ENCODE data around the gene DLGAP1.

The DLGAP1 gene

DNA sequence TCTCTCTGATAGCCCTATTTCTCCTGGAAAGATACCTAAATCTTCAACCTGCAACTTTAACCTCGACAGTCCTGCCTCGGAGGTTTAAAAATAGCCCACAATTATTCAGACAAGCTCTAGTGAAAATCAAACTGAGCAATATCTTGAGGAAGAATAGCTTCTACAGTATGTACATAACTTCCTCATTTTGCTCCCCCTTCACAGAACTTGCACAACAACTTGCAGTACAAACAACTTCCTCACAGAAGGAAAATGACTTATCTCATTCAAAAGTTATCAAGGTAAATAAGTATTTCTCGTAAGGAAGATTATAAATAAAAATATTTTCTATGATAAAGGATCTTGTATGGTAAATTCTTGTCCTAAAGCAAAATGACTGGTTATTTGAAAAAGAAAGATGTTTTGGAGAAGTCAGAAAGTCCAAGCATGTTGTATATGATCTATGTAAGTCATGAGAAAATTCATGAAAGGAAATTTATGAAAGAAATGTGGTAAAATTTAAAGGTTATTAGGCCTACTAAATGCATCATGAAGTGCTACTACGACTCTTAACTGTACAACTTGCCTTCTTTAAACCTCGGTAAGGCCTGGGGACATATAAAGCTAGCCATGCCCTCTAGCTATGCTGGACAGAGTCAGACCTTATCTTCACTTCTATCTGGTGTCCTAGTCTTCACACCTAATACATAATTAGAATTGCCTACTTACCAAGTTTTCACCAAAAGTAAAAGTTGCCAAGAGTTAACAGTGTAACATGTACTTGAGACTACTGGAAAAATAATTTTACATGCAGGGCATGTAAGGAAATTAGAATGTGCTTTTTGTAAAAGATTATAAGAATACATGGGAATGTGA lies 394.5 kb downstream of the DLGAP1 start:
- Histone ChIP-seq H3K36me3 (ENCODE audit: low read length) (no peaks in the 10 kb centered on the region), H3K79me2 (ENCODE audit: insufficient read depth, low read length) (no peaks in the 10 kb centered on the region), H3K4me3 (ENCODE audit: insufficient read depth, low read length, poor library complexity, severe bottlenecking) (no peak overlapping the region), H2AFZ (ENCODE audit: low read depth, low read length, severe bottlenecking) (no peak overlapping the region), H4K20me1 (ENCODE audit: low read depth, low read length) (no peaks in the 10 kb centered on the region), H3K27ac (ENCODE audit: low read depth, low read length) (no peak overlapping the region), H3K4me2 (ENCODE audit: low read depth, low read length, poor library complexity, severe bottlenecking) (no peak overlapping the region), H3K9ac (ENCODE audit: low read length) (no peak overlapping the region), H3F3A (ENCODE audit: insufficient read depth) (no peaks in the 10 kb centered on the region), H3K9me3 (ENCODE audit: insufficient read depth, low read length) (peaks cover 11% of the 10 kb centered on the region), H3K27me3 (ENCODE audit: low read length) (no peaks in the 10 kb centered on the region), H3K9me2 (replicated peaks; ENCODE audit: insufficient read depth, low read length) (no peaks in the 10 kb centered on the region)
- TF ChIP-seq CTCF (IDR thresholded peaks at IDR 0.05; ENCODE audit: insufficient read depth, low read length, poor library complexity, severe bottlenecking) (no peak), EZH2phosphoT487 (conservative IDR thresholded peaks at IDR 0.05; ENCODE audit: low read length) (no peak)

DNA sequence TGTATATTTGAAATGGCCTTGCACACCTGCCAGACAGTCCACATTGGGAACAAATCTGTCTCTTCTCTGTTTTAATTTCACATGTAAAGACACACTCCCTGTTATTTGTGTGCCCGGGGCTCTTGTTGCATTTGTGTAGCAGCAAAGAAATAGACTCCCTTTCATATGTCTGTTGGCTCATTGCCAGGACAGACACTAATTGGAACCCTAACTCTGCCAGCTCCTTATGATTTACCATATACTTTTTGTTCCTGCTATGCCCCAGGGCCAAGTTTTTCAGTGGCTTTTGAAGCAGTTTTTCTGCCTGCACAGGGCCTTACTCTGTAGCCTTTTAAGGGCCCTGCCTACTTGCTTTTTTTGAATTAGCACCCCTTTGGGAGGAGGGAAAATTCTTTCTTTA lies 396.9 kb downstream of the DLGAP1 start:
- H3K9ac ChIP-seq (ENCODE audit: low read length) = no peak overlapping the region
- H3K9me3 ChIP-seq (ENCODE audit: insufficient read depth, low read length) = peaks cover 11% of the 10 kb centered on the region
- no peak overlapping the region for H3K27ac ChIP-seq (ENCODE audit: low read depth, low read length)
- TF ChIP-seq EZH2phosphoT487 (conservative IDR thresholded peaks at IDR 0.05; ENCODE audit: low read length) = no peak
- TF ChIP-seq CTCF (IDR thresholded peaks at IDR 0.05; ENCODE audit: insufficient read depth, low read length, poor library complexity, severe bottlenecking) = no peak
- no peaks in the 10 kb centered on the region for H3K27me3 ChIP-seq (ENCODE audit: low read length)
- no peaks in the 10 kb centered on the region for H4K20me1 ChIP-seq (ENCODE audit: low read depth, low read length)
- no peaks in the 10 kb centered on the region for H3K79me2 ChIP-seq (ENCODE audit: insufficient read depth, low read length)
- no peak overlapping the region for H2AFZ ChIP-seq (ENCODE audit: low read depth, low read length, severe bottlenecking)
- H3K4me3 ChIP-seq (ENCODE audit: insufficient read depth, low read length, poor library complexity, severe bottlenecking) = no peak overlapping the region
- no peaks in the 10 kb centered on the region for H3F3A ChIP-seq (ENCODE audit: insufficient read depth)
- H3K9me2 ChIP-seq (replicated peaks; ENCODE audit: insufficient read depth, low read length) = no peaks in the 10 kb centered on the region
- H3K4me2 ChIP-seq (ENCODE audit: low read depth, low read length, poor library complexity, severe bottlenecking) = no peak overlapping the region
- H3K36me3 ChIP-seq (ENCODE audit: low read length) = no peaks in the 10 kb centered on the region

- Histone ChIP-seq H3K27ac (ENCODE audit: low read depth, low read length) (no peak overlapping the region), H3K9me3 (ENCODE audit: insufficient read depth, low read length) (no peaks in the 10 kb centered on the region), H3K4me3 (ENCODE audit: insufficient read depth, low read length, poor library complexity, severe bottlenecking) (no peak overlapping the region), H3F3A (ENCODE audit: insufficient read depth) (no peaks in the 10 kb centered on the region), H3K27me3 (ENCODE audit: low read length) (no peaks in the 10 kb centered on the region), H3K9me2 (replicated peaks; ENCODE audit: insufficient read depth, low read length) (no peaks in the 10 kb centered on the region), H3K79me2 (ENCODE audit: insufficient read depth, low read length) (no peaks in the 10 kb centered on the region), H3K4me2 (ENCODE audit: low read depth, low read length, poor library complexity, severe bottlenecking) (no peak overlapping the region), H2AFZ (ENCODE audit: low read depth, low read length, severe bottlenecking) (no peak overlapping the region), H3K36me3 (ENCODE audit: low read length) (no peaks in the 10 kb centered on the region), H3K9ac (ENCODE audit: low read length) (no peak overlapping the region), H4K20me1 (ENCODE audit: low read depth, low read length) (no peaks in the 10 kb centered on the region)
- TF ChIP-seq EZH2phosphoT487 (conservative IDR thresholded peaks at IDR 0.05; ENCODE audit: low read length) = no peak
- TF ChIP-seq CTCF (IDR thresholded peaks at IDR 0.05; ENCODE audit: insufficient read depth, low read length, poor library complexity, severe bottlenecking) = no peak
These were observed 414.6 kb downstream of the DLGAP1 start for GRCh38 chr18:4040391-4041092.
